B cell (primary cell): Measurements from ENCODE around the gene NPNT. TPM values are rescaled to one million over a fixed set of nuclear protein-coding genes. Genes with fewer than 3 reads are reported as not detected.

Source experiments
- ATAC-seq: fragments of 200-7000 bp; cut with Tn5 transposase; one replicate; pipeline ENCODE4 v1.10.0; 2021; ENCODE audit warnings: low read depth, mild to moderate bottlenecking, moderate number of reproducible peaks, moderate library complexity
- CTCF ChIA-PET: fragments of 350-600 bp; sonication (Branson Sonifier 250); formaldehyde crosslinking; loops from one replicate; lab custom pipeline; 2021; ENCODE audit warnings: antibody characterized with exemption, inconsistent platforms; lab: Charles Lee
- POLR2A ChIA-PET: fragments of 350-600 bp; sonication (Branson Sonifier 250); formaldehyde crosslinking; loops from one replicate; lab custom pipeline; 2021; ENCODE audit warnings: antibody characterized with exemption; lab: Charles Lee
- DNase-seq: peaks from one replicate; pipeline ENCODE4 v3.0.0; 2013
- H2AFZ ChIP-seq: 2 replicates; pipeline ENCODE4 v1.6.1; 2012; ENCODE audit warnings: mild to moderate bottlenecking, low read depth, low read length; ENCODE audit not compliant: insufficient read depth, poor library complexity, severe bottlenecking
- H3K27ac ChIP-seq, 2 donors: 1 replicate in 1 of 2; 2 replicates in 1 of 2; pipeline ENCODE4 v1.5.1; 2012 to 2013; ENCODE audit warnings: low read length in 2 of 2, mild to moderate bottlenecking in 2 of 2, moderate library complexity in 1 of 2
- H3K27me3 ChIP-seq, 4 experiments: fragments of 200-600 bp in 1 of 4; sonication (generic) in 1 of 4; replicated peaks in 1 of 4; 1 replicate in 2 of 4; 2 replicates in 2 of 4; pipeline versions ENCODE4 v1.6.1 to v1.7.0; 2013 to 2016; ENCODE audit warnings: low read length in 3 of 4, mild to moderate bottlenecking in 2 of 4, mixed read lengths in 1 of 4, moderate library complexity in 1 of 4; ENCODE audit not compliant: insufficient read depth in 4 of 4, control insufficient read depth in 3 of 4; ENCODE audit errors: control extremely low read depth in 1 of 4
- H3K36me3 ChIP-seq, 2 experiments: replicated peaks in 1 of 2; 1 replicate in 1 of 2; 2 replicates in 1 of 2; pipeline versions ENCODE4 v1.6.1 to v1.7.1; 2013; ENCODE audit warnings: low read length in 1 of 2; ENCODE audit not compliant: insufficient read depth in 2 of 2, control insufficient read depth in 1 of 2; ENCODE audit errors: control extremely low read depth in 1 of 2, extremely low read depth in 1 of 2
- H3K4me1 ChIP-seq, 2 donors: fragments of 200-600 bp in 1 of 2; sonication (generic) in 1 of 2; 1 replicate in 1 of 2; 2 replicates in 1 of 2; pipeline versions ENCODE4 v1.5.1 to v1.6.1; 2013 to 2017; ENCODE audit warnings: low read length in 2 of 2; ENCODE audit not compliant: control insufficient read depth in 2 of 2, insufficient read depth in 2 of 2
- H3K4me2 ChIP-seq: replicated peaks from 2 replicates; pipeline ENCODE3; 2012; ENCODE audit warnings: mild to moderate bottlenecking, low read depth, low read length; ENCODE audit not compliant: poor library complexity, severe bottlenecking
- H3K4me3 ChIP-seq, 5 experiments: fragments of 200-600 bp in 1 of 5; sonication (generic) in 1 of 5; 1 replicate in 3 of 5; 2 replicates in 2 of 5; pipeline versions ENCODE4 v1.5.1 to v1.7.0; 2011 to 2016; ENCODE audit warnings: low read length in 4 of 5, mild to moderate bottlenecking in 4 of 5, low read depth in 2 of 5, control low read depth in 1 of 5, moderate library complexity in 1 of 5; ENCODE audit not compliant: insufficient read depth in 1 of 5; ENCODE audit errors: control extremely low read depth in 1 of 5, extremely low read depth in 1 of 5
- H3K79me2 ChIP-seq: fragments of 200-600 bp; sonication (generic); one replicate; pipeline ENCODE4 v1.6.0; 2016; ENCODE audit warnings: low read length; ENCODE audit not compliant: control insufficient read depth, insufficient read depth
- H3K9ac ChIP-seq: fragments of 200-600 bp; sonication (generic); 2 replicates; pipeline ENCODE4 v1.6.1; 2017; ENCODE audit warnings: mild to moderate bottlenecking, low read length, moderate library complexity
- H3K9me3 ChIP-seq, 3 donors: one replicate each; pipeline versions ENCODE4 v1.6.1 to v1.7.1; 2013; ENCODE audit warnings: low read length in 2 of 3; ENCODE audit not compliant: control insufficient read depth in 2 of 3, insufficient read depth in 1 of 3; ENCODE audit errors: control extremely low read depth in 1 of 3
- H4K20me1 ChIP-seq: 2 replicates; pipeline ENCODE4 v1.6.0; 2012; ENCODE audit warnings: mild to moderate bottlenecking, low read length; ENCODE audit not compliant: insufficient read depth, control insufficient read depth, poor library complexity, severe bottlenecking
- H3K27ac Mint-ChIP-seq: one replicate; pipeline ENCODE4 v1.8.0; 2021; ENCODE audit warnings: mixed read lengths
- H3K27me3 Mint-ChIP-seq: one replicate; pipeline ENCODE4 v1.8.0; 2021; ENCODE audit warnings: mixed read lengths
- H3K4me1 Mint-ChIP-seq: one replicate; pipeline ENCODE4 v1.8.0; 2021; ENCODE audit warnings: mixed read lengths
- H3K4me3 Mint-ChIP-seq: one replicate; pipeline ENCODE4 v1.8.0; 2021; ENCODE audit warnings: mixed read lengths
- H3K9me3 Mint-ChIP-seq: one replicate; pipeline ENCODE4 v1.8.0; 2022; ENCODE audit warnings: mixed read lengths; ENCODE audit not compliant: insufficient read depth
- CTCF ChIP-seq: fragments of 200-600 bp; IDR thresholded peaks from one replicate; pipeline ENCODE4 v1.8.0; 2022; ENCODE audit warnings: antibody characterized with exemption, mild to moderate bottlenecking
- EZH2 ChIP-seq: IDR thresholded peaks from 2 replicates; pipeline ENCODE4 v1.6.1; 2012; ENCODE audit warnings: borderline replicate concordance, low read depth, mild to moderate bottlenecking, moderate library complexity, low read length; ENCODE audit not compliant: insufficient read depth, poor library complexity, severe bottlenecking
- WGBS: methylation state at CpG from one replicate; pipeline ENCODE4 v1.1.5; 2013; ENCODE audit warnings: missing lambda C conversion rate; ENCODE audit not compliant: insufficient coverage; 5-methylcytosine and 5-hydroxymethylcytosine counted together
- intact Hi-C: fragments of 100-400 bp; cut with micrococcal nuclease; formaldehyde crosslinking; loops from one replicate; pipeline ENCODE4 v1.10.0; 2022
- polyA plus RNA-seq: library from polyadenylated mRNA; depleted of rRNA; stranded (reverse); fragments of >200 nt; gene quantifications from 2 replicates; pipeline ENCODE4 v1.2.3, GENCODE V29; 2012
- total RNA-seq, 2 donors: library from RNA; stranded (reverse); fragments of 120-200 nt in 1 of 2; gene quantifications; 1 replicate in 1 of 2; 2 replicates in 1 of 2; pipeline versions ENCODE4 v1.2.3 to v1.2.4, GENCODE V29; 2013 to 2022

NPNT gene
- total and polyA plus RNA-seq, 2 donors (not counting 1 experiment from before 2014, with no cell fraction given) = not detected

DNA sequence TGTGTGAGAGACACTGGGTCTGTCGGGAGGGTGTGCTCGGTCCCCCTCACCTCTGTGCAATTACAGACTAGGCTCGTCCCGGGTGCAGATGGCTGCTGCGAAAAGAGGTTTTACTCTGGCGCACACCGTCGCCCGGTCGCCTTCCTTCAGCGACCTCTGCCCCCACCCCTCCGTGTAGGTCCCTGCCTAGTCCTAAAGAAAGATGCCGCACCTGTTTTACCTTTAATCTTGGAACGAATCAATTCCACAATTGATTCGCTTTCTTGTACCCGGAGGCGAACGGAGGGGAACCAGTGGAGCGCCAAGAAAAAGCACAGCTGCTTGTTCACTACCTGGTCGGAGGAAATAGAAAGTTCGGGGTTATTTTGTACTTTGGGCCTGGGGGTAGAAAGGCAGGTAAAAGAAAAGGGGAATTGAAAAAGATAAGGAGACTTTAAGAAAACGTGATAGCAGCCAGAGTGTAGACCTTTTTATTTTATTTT is 1.2 kb downstream of the NPNT start:
- DNase-seq (no peak), ATAC-seq (no peak)
- no peaks in the 10 kb centered on the region for H3K79me2 ChIP-seq
- peaks cover 7 to 10% of the 10 kb centered on the region in 2 donors for H3K4me1 ChIP-seq
- no peak overlapping the region for H3K4me3 ChIP-seq
- H3K27me3 ChIP-seq = peaks cover 0 to 23% (median 16%) of the 10 kb centered on the region in 4 experiments
- POLR2A ChIA-PET = no interaction called here
- intact Hi-C loops = no loop called here
- no peaks in the 10 kb centered on the region for H4K20me1 ChIP-seq
- H3K4me2 ChIP-seq = peak overlapping the region; percentile 3
- H3K9ac ChIP-seq = no peak overlapping the region
- H3K27me3 Mint-ChIP-seq = peaks cover 67% of the 10 kb centered on the region
- WGBS = 3% methylated on average over 12 of the region's 22 CpGs
- no peak overlapping the region for H3K27ac ChIP-seq
- no peaks in the 10 kb centered on the region for H3K36me3 ChIP-seq
- H3K9me3 Mint-ChIP-seq = no peaks in the 10 kb centered on the region
- CTCF ChIA-PET = no interaction called here
- peak overlapping the region; percentile 53 for H2AFZ ChIP-seq
- peak overlapping the region; percentile 54 for H3K4me3 Mint-ChIP-seq
- H3K4me1 Mint-ChIP-seq = peaks cover 13% of the 10 kb centered on the region
- no peak overlapping the region for H3K27ac Mint-ChIP-seq
- TF ChIP-seq EZH2 (no peak), CTCF (no peak)
- H3K9me3 ChIP-seq = no peaks in the 10 kb centered on the region

DNA sequence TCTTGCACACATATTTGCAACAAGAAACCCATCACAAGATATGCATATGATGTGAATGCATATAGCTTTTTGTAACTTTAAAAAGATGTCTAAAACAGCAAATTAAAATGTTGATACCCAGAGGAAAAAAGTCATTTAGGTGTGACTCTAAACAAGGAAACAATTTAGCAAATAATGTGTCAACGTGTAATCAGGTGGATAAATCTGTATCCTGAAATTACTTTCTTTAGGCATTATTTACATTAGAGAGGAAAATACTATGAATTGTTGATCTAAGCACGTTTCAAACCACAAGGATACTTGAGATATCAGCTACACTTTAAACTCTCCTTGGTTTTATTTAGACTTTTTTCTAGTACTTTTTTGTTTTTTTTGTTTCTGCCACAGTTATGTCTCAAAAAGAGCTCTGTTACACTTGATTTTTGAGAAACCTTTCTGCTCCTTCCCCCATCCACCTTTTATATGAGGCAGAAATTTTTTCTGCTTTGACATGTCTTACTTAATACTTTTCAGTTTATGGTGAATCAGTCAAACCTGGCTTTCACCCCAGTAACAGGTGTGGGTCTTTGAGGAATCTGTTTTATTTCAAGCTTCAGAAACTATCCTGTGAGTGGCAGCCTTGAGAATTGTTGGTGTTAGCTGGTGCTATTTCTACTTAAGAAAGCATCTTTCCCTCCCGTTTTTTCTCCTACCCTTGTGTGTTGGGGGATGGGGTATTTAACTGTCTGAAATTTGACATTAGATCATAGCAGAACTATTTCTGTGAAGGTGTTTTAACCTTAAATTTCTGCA is 1.9 kb downstream of the NPNT start:
- Histone ChIP-seq H3K36me3 (no peaks in the 10 kb centered on the region), H3K9me3 (no peaks in the 10 kb centered on the region), H3K4me2 (no peak overlapping the region), H2AFZ (no peak overlapping the region), H3K4me3 (no peak overlapping the region), H4K20me1 (no peaks in the 10 kb centered on the region), H3K9ac (no peak overlapping the region), H3K27ac (no peak overlapping the region), H3K79me2 (no peaks in the 10 kb centered on the region), H3K4me1 (peaks cover 7 to 10% of the 10 kb centered on the region in 2 donors), H3K27me3 (peaks cover 0 to 17% (median 16%) of the 10 kb centered on the region in 4 experiments)
- Mint-ChIP-seq H3K4me1 (peaks cover 13% of the 10 kb centered on the region), H3K27me3 (peaks cover 68% of the 10 kb centered on the region), H3K4me3 (no peak overlapping the region), H3K9me3 (no peaks in the 10 kb centered on the region), H3K27ac (no peak overlapping the region)
- intact Hi-C loops = no loop called here
- ChIA-PET POLR2A (no interaction called here), CTCF (no interaction called here)
- TF ChIP-seq EZH2 = no peak
- TF ChIP-seq CTCF = no peak
- no CpG with 5 or more reads among the region's 3 CpGs for WGBS
- ATAC-seq (no peak), DNase-seq (no peak)
